A673 (cell line): ENCODE measurements around the gene ATXN2. TPM values are rescaled to one million over a fixed set of nuclear protein-coding genes. Genes with fewer than 3 reads are reported as not detected.

Experiments used
- BruUV-seq: library from RNA; stranded (reverse); fragments of 400-500 nt; replicated peaks from 2 replicates; lab custom pipeline; 2021; lab: Mats Ljungman, UMichigan
- CTCF ChIA-PET: fragments of 300-600 bp; sonication (Branson Sonifier 250); formaldehyde crosslinking; loops from one replicate; lab custom pipeline; 2022; ENCODE audit warnings: antibody characterized with exemption; lab: Charles Lee
- POLR2A ChIA-PET: fragments of 300-600 bp; sonication (Branson Sonifier 250); formaldehyde crosslinking; loops from one replicate; lab custom pipeline; 2022; ENCODE audit warnings: antibody characterized with exemption; ENCODE audit not compliant: low non-redundant PET; lab: Charles Lee
- DNase-seq: peaks from one replicate; pipeline ENCODE4 v3.0.0-alpha.2; 2015; ENCODE audit warnings: low spot score
- H3K27ac ChIP-seq: fragments of 200-600 bp; sonication (generic); 2 replicates; pipeline ENCODE4 v1.5.1; 2016; ENCODE audit warnings: mixed run types, low read depth, mild to moderate bottlenecking, mixed read lengths, antibody characterized with exemption, low read length; ENCODE audit not compliant: poor library complexity, severe bottlenecking
- H3K27me3 ChIP-seq: fragments of 200-600 bp; sonication (generic); replicated peaks from 2 replicates; pipeline ENCODE4 v1.6.1; 2017; ENCODE audit warnings: mixed run types, low read depth, mild to moderate bottlenecking, mixed read lengths, antibody characterized with exemption, low read length; ENCODE audit not compliant: insufficient read depth, poor library complexity
- H3K36me3 ChIP-seq: fragments of 200-600 bp; sonication (generic); 2 replicates; pipeline ENCODE4 v1.6.1; 2016; ENCODE audit warnings: mixed run types, mild to moderate bottlenecking, mixed read lengths, antibody characterized with exemption, low read length; ENCODE audit not compliant: insufficient read depth, poor library complexity, severe bottlenecking
- H3K4me1 ChIP-seq: fragments of 200-600 bp; sonication (generic); 2 replicates; pipeline ENCODE4 v1.6.1; 2017; ENCODE audit warnings: mixed run types, mild to moderate bottlenecking, mixed read lengths, antibody characterized with exemption, low read length; ENCODE audit not compliant: insufficient read depth, poor library complexity, severe bottlenecking
- H3K4me3 ChIP-seq: fragments of 200-600 bp; sonication (generic); 2 replicates; pipeline ENCODE4 v1.5.1; 2016; ENCODE audit warnings: low read depth, mixed run types, mild to moderate bottlenecking, mixed read lengths, low read length; ENCODE audit not compliant: poor library complexity, severe bottlenecking
- H3K9me3 ChIP-seq: fragments of 200-600 bp; sonication (generic); 2 replicates; pipeline ENCODE4 v1.6.1; 2016; ENCODE audit warnings: mixed run types, low read depth, mild to moderate bottlenecking, mixed read lengths, antibody characterized with exemption, low read length; ENCODE audit not compliant: poor library complexity, severe bottlenecking
- EZH2 ChIP-seq: fragments of 200-600 bp; sonication (generic); IDR thresholded peaks from 2 replicates; pipeline ENCODE4 v1.6.1; 2017; ENCODE audit warnings: borderline replicate concordance, low read depth, mild to moderate bottlenecking, mixed read lengths, antibody characterized with exemption, low read length; ENCODE audit not compliant: poor library complexity, severe bottlenecking
- intact Hi-C: fragments of 100-400 bp; cut with micrococcal nuclease; formaldehyde crosslinking; loops from one replicate; pipeline ENCODE4 v1.10.0; 2022; ENCODE audit not compliant: unreplicated experiment
- total RNA-seq: library from RNA; stranded (reverse); gene quantifications from 2 replicates; pipeline ENCODE4 v1.2.3, GENCODE V29; 2021
- TF ChIP-seq, protein P1 (sequence below): fragments of 300-800, 200-600 bp; sonication (generic); conservative IDR thresholded peaks from 2 replicates; pipeline ENCODE4 v1.5.1; 2017; ENCODE audit warnings: low read depth, mild to moderate bottlenecking, antibody characterized with exemption, low read length, moderate library complexity, mixed read lengths

ATXN2 gene
- total RNA-seq, 1 experiment from 2014 or later, result 94.4 TPM

DNA sequence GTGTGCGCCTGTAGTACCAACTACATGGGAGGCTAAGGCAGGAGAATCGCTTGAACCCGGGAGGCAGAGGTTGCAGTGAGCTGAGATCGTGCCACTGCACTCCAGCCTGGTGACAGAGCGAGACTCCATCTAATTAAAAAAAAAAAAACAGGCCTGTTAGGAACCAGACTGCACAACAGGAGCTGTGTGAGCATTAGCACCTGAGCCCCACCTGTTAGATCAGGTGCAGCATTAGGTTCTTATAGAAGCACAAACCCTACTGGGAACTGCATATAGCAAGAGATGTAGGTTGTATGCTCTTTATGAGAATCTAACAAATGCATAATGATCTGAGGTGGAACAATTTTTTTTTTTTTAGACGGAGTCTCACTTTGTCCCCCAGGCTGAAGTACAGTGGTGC is 8.6 kb downstream of the ATXN2 start:
- Histone ChIP-seq H3K27ac (no peak overlapping the region), H3K9me3 (no peaks in the 10 kb centered on the region), H3K36me3 (no peaks in the 10 kb centered on the region), H3K27me3 (no peaks in the 10 kb centered on the region), H3K4me3 (no peak overlapping the region), H3K4me1 (peaks cover 4% of the 10 kb centered on the region)
- BruUV-seq, result no TSS peak
- no peak for DNase-seq
- ChIA-PET CTCF (no interaction called here), POLR2A (no interaction called here)
- intact Hi-C loops, result no loop called here
- TF ChIP-seq EZH2, result no peak
- TF ChIP-seq, protein P1, sequence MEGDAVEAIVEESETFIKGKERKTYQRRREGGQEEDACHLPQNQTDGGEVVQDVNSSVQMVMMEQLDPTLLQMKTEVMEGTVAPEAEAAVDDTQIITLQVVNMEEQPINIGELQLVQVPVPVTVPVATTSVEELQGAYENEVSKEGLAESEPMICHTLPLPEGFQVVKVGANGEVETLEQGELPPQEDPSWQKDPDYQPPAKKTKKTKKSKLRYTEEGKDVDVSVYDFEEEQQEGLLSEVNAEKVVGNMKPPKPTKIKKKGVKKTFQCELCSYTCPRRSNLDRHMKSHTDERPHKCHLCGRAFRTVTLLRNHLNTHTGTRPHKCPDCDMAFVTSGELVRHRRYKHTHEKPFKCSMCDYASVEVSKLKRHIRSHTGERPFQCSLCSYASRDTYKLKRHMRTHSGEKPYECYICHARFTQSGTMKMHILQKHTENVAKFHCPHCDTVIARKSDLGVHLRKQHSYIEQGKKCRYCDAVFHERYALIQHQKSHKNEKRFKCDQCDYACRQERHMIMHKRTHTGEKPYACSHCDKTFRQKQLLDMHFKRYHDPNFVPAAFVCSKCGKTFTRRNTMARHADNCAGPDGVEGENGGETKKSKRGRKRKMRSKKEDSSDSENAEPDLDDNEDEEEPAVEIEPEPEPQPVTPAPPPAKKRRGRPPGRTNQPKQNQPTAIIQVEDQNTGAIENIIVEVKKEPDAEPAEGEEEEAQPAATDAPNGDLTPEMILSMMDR, result no peak

DNA sequence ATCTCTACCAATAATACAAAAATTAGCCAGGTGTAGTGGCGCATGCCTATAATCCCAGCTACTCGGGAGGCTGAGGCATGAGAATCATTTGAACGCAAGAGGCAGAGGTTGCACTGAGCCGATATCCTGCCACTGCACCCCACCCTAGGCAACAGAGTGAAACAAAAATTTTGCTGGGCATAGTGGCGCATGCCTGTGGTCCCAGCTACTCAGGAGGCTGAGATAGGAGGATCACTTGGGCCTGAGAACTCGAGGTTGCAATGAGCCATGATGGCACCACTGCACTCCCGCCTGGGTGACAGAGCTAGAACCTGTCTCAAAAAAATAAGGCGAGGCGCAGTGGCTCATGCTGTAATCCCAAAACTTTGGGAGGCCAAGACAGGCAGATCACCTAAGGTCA is 9.5 kb downstream of the ATXN2 start:
- TF ChIP-seq EZH2, result no peak
- TF ChIP-seq, protein P1, result no peak
- H3K4me1 ChIP-seq, result peaks cover 4% of the 10 kb centered on the region
- intact Hi-C loops, result no loop called here
- CTCF ChIA-PET, result no interaction called here
- no peak for DNase-seq
- no peaks in the 10 kb centered on the region for H3K9me3 ChIP-seq
- H3K27me3 ChIP-seq, result no peaks in the 10 kb centered on the region
- no peaks in the 10 kb centered on the region for H3K36me3 ChIP-seq
- H3K4me3 ChIP-seq, result no peak overlapping the region
- no peak overlapping the region for H3K27ac ChIP-seq
- BruUV-seq, result no TSS peak
- POLR2A ChIA-PET, result no interaction called here

DNA sequence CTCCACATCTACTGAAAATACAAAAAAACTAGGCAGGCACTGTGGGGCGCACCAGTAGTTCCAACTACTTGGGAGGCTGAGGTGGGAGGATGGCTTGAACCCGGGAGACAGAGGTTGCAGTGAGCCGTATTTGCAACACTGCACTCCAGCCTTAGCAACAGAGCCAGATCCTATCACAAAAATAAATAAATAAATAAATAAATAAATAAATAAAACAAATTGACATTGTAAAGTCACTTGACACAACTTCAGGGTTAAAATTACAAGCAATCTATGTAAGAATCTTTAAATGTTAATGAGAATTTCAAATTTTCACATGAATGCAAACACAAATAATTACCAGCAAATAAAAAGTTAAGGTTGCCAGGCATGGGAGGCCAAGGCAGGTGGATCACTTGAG is 11.1 kb downstream of the ATXN2 start:
- no peak for TF ChIP-seq EZH2
- TF ChIP-seq, protein P1, result no peak
- ChIA-PET POLR2A (no interaction called here), CTCF (no interaction called here)
- Histone ChIP-seq H3K27ac (no peak overlapping the region), H3K27me3 (no peaks in the 10 kb centered on the region), H3K36me3 (no peaks in the 10 kb centered on the region), H3K4me1 (no peaks in the 10 kb centered on the region), H3K9me3 (no peaks in the 10 kb centered on the region), H3K4me3 (no peak overlapping the region)
- no peak for DNase-seq
- no TSS peak for BruUV-seq
- intact Hi-C loops, result no loop called here
